Prostate gland (tissue), 2 donors: ENCODE data around the gene ATP9B. TPM values are rescaled to one million over a fixed set of nuclear protein-coding genes. Genes with fewer than 3 reads are reported as not detected.

Source experiments
- DNase-seq: peaks from one replicate; pipeline ENCODE4 v3.0.0-alpha.2; 2019; ENCODE audit warnings: low spot score
- H3K27ac ChIP-seq, 2 donors: fragments of 200-600 bp; sonication (generic); 2 replicates each; pipeline ENCODE4 v1.5.1; 2017 to 2019
- H3K27me3 ChIP-seq: fragments of 200-600 bp; sonication (generic); replicated peaks from 2 replicates; pipeline ENCODE4 v1.5.1; 2019; ENCODE audit not compliant: insufficient read depth
- H3K36me3 ChIP-seq, 2 donors: fragments of 200-600 bp; sonication (generic); 1 replicate in 1 of 2; 2 replicates in 1 of 2; pipeline versions ENCODE4 v1.5.1 to v1.8.1; 2017 to 2019
- H3K4me1 ChIP-seq: fragments of 200-600 bp; sonication (generic); replicated peaks from 2 replicates; pipeline ENCODE4 v1.5.1; 2019
- H3K4me3 ChIP-seq, 2 donors: fragments of 200-600 bp; sonication (generic); 2 replicates each; pipeline ENCODE4 v1.5.1; 2017 to 2019
- H3K9me3 ChIP-seq: fragments of 200-600 bp; sonication (generic); 2 replicates; pipeline ENCODE4 v1.5.1; 2017
- CTCF ChIP-seq, 4 experiments: fragments of 200-600 bp in 2 of 4; fragments of 450-650 bp in 2 of 4; sonication (generic) in 2 of 4; IDR thresholded peaks; 1 replicate in 3 of 4; 2 replicates in 1 of 4; pipeline ENCODE4 v1.5.1; 2016 to 2019; ENCODE audit warnings: antibody characterized with exemption in 4 of 4, mild to moderate bottlenecking in 2 of 4, moderate library complexity in 2 of 4
- POLR2A ChIP-seq: fragments of 450-650 bp; IDR thresholded peaks from one replicate; pipeline ENCODE4 v1.6.1; 2016; ENCODE audit warnings: antibody characterized with exemption, mild to moderate bottlenecking
- POLR2AphosphoS5 ChIP-seq: sonication (generic); formaldehyde crosslinking; IDR thresholded peaks from one replicate; pipeline ENCODE4 v1.6.1; 2017; ENCODE audit warnings: antibody characterized with exemption
- WGBS: methylation state at CpG from one replicate; pipeline ENCODE4 v1.1.5; 2018; 5-methylcytosine and 5-hydroxymethylcytosine counted together
- intact Hi-C: fragments of 100-400 bp; cut with DNase I; formaldehyde crosslinking; loops from one replicate; pipeline ENCODE4 v1.14.2; 2022
- total RNA-seq, 2 donors: library from RNA; depleted of rRNA; stranded (reverse); fragments of >200 nt; gene quantifications; one replicate each; pipeline ENCODE4 v1.1.0, GENCODE V29; 2016

ATP9B gene
- total RNA-seq, 2 donors from 2014 or later = 33.8 to 55.6 TPM

- H3K36me3 ChIP-seq = no peaks in the 10 kb centered on the region
- no peak for TF ChIP-seq CTCF (IDR thresholded peaks at IDR 0.05)
- no peak for TF ChIP-seq POLR2AphosphoS5
- no peak for TF ChIP-seq POLR2A
- H3K4me1 ChIP-seq = peaks cover 7% of the 10 kb centered on the region
- H3K27ac ChIP-seq = peak overlapping the region in 1 of 2 donors; percentile 77
- H3K27me3 ChIP-seq = no peaks in the 10 kb centered on the region
- intact Hi-C loops = no loop called here
- H3K4me3 ChIP-seq = no peak overlapping the region
- 92% methylated on average over 16 of the region's 16 CpGs for WGBS
- H3K9me3 ChIP-seq = no peaks in the 10 kb centered on the region
- no peak for DNase-seq
Measured at GRCh38 chr18:79402209-79402576, 333.0 kb downstream of the ATP9B start.

GRCh38 chr18:79402977-79403722, 334.0 kb downstream of the ATP9B start:
- peak overlapping the region; percentile 42 to 77 for H3K27ac ChIP-seq
- H3K4me3 ChIP-seq = peak overlapping the region in 1 of 2 donors; percentile 2
- 38% methylated on average over 25 of the region's 27 CpGs for WGBS
- TF ChIP-seq POLR2AphosphoS5 = peak; percentile 4
- no peak for TF ChIP-seq POLR2A
- intact Hi-C loops = no loop called here
- H3K27me3 ChIP-seq = no peaks in the 10 kb centered on the region
- H3K9me3 ChIP-seq = no peaks in the 10 kb centered on the region
- peaks cover 7% of the 10 kb centered on the region for H3K4me1 ChIP-seq
- DNase-seq = peak; percentile 46
- H3K36me3 ChIP-seq = no peaks in the 10 kb centered on the region

GRCh38 chr18:79403723-79404566, 334.8 kb downstream of the ATP9B start:
- peak; percentile 51 for DNase-seq
- Histone ChIP-seq H3K4me3 (peak overlapping the region in 1 of 2 donors; percentile 2), H3K27ac (peak overlapping the region; percentile 42 to 77), H3K27me3 (no peaks in the 10 kb centered on the region), H3K4me1 (peaks cover 7% of the 10 kb centered on the region), H3K36me3 (no peaks in the 10 kb centered on the region), H3K9me3 (no peaks in the 10 kb centered on the region)
- no peak for TF ChIP-seq POLR2A
- TF ChIP-seq CTCF (IDR thresholded peaks at IDR 0.05) = no peak
- TF ChIP-seq POLR2AphosphoS5 = no peak
- intact Hi-C loops = no loop called here
- 66% methylated on average over 31 of the region's 31 CpGs for WGBS

- H3K9me3 ChIP-seq = no peaks in the 10 kb centered on the region
- WGBS = 82% methylated on average over 12 of the region's 12 CpGs
- no peaks in the 10 kb centered on the region for H3K36me3 ChIP-seq
- no peak overlapping the region for H3K4me3 ChIP-seq
- H3K27ac ChIP-seq = peak overlapping the region in 1 of 2 donors; percentile 77
- H3K27me3 ChIP-seq = no peaks in the 10 kb centered on the region
- no peak for DNase-seq
- H3K4me1 ChIP-seq = peaks cover 7% of the 10 kb centered on the region
- intact Hi-C loops = no loop called here
- TF ChIP-seq CTCF (IDR thresholded peaks at IDR 0.05) (no peak), POLR2AphosphoS5 (no peak), POLR2A (no peak)
Measured at GRCh38 chr18:79404567-79404910, 335.3 kb downstream of the ATP9B start.

GRCh38 chr18:79405019-79405780, 336.0 kb downstream of the ATP9B start:
- Histone ChIP-seq H3K27me3 (no peaks in the 10 kb centered on the region), H3K27ac (peak overlapping the region in 1 of 2 donors; percentile 77), H3K9me3 (no peaks in the 10 kb centered on the region), H3K4me1 (peaks cover 7% of the 10 kb centered on the region), H3K36me3 (no peaks in the 10 kb centered on the region), H3K4me3 (no peak overlapping the region)
- WGBS = 69% methylated on average over 23 of the region's 23 CpGs
- no peak for DNase-seq
- intact Hi-C loops = no loop called here
- TF ChIP-seq CTCF (IDR thresholded peaks at IDR 0.05) (no peak), POLR2AphosphoS5 (no peak), POLR2A (no peak)
